B cell (primary cell): Measurements from ENCODE around the gene DENR. TPM values are rescaled to one million over a fixed set of nuclear protein-coding genes. Genes with fewer than 3 reads are reported as not detected.

Experiments used
- ATAC-seq: fragments of 200-7000 bp; cut with Tn5 transposase; one replicate; pipeline ENCODE4 v1.10.0; 2021; ENCODE audit warnings: low read depth, mild to moderate bottlenecking, moderate number of reproducible peaks, moderate library complexity
- CTCF ChIA-PET: fragments of 350-600 bp; sonication (Branson Sonifier 250); formaldehyde crosslinking; loops from one replicate; lab custom pipeline; 2021; ENCODE audit warnings: antibody characterized with exemption, inconsistent platforms; lab: Charles Lee
- POLR2A ChIA-PET: fragments of 350-600 bp; sonication (Branson Sonifier 250); formaldehyde crosslinking; loops from one replicate; lab custom pipeline; 2021; ENCODE audit warnings: antibody characterized with exemption; lab: Charles Lee
- DNase-seq: peaks from one replicate; pipeline ENCODE4 v3.0.0; 2013
- H2AFZ ChIP-seq: 2 replicates; pipeline ENCODE4 v1.6.1; 2012; ENCODE audit warnings: mild to moderate bottlenecking, low read depth, low read length; ENCODE audit not compliant: insufficient read depth, poor library complexity, severe bottlenecking
- H3K27ac ChIP-seq, 2 donors: 1 replicate in 1 of 2; 2 replicates in 1 of 2; pipeline ENCODE4 v1.5.1; 2012 to 2013; ENCODE audit warnings: low read length in 2 of 2, mild to moderate bottlenecking in 2 of 2, moderate library complexity in 1 of 2
- H3K27me3 ChIP-seq, 4 experiments: fragments of 200-600 bp in 1 of 4; sonication (generic) in 1 of 4; replicated peaks in 1 of 4; 1 replicate in 2 of 4; 2 replicates in 2 of 4; pipeline versions ENCODE4 v1.6.1 to v1.7.0; 2013 to 2016; ENCODE audit warnings: low read length in 3 of 4, mild to moderate bottlenecking in 2 of 4, mixed read lengths in 1 of 4, moderate library complexity in 1 of 4; ENCODE audit not compliant: insufficient read depth in 4 of 4, control insufficient read depth in 3 of 4; ENCODE audit errors: control extremely low read depth in 1 of 4
- H3K36me3 ChIP-seq, 2 experiments: replicated peaks in 1 of 2; 1 replicate in 1 of 2; 2 replicates in 1 of 2; pipeline versions ENCODE4 v1.6.1 to v1.7.1; 2013; ENCODE audit warnings: low read length in 1 of 2; ENCODE audit not compliant: insufficient read depth in 2 of 2, control insufficient read depth in 1 of 2; ENCODE audit errors: control extremely low read depth in 1 of 2, extremely low read depth in 1 of 2
- H3K4me1 ChIP-seq, 2 donors: fragments of 200-600 bp in 1 of 2; sonication (generic) in 1 of 2; 1 replicate in 1 of 2; 2 replicates in 1 of 2; pipeline versions ENCODE4 v1.5.1 to v1.6.1; 2013 to 2017; ENCODE audit warnings: low read length in 2 of 2; ENCODE audit not compliant: control insufficient read depth in 2 of 2, insufficient read depth in 2 of 2
- H3K4me2 ChIP-seq: replicated peaks from 2 replicates; pipeline ENCODE3; 2012; ENCODE audit warnings: mild to moderate bottlenecking, low read depth, low read length; ENCODE audit not compliant: poor library complexity, severe bottlenecking
- H3K4me3 ChIP-seq, 5 experiments: fragments of 200-600 bp in 1 of 5; sonication (generic) in 1 of 5; 1 replicate in 3 of 5; 2 replicates in 2 of 5; pipeline versions ENCODE4 v1.5.1 to v1.7.0; 2011 to 2016; ENCODE audit warnings: low read length in 4 of 5, mild to moderate bottlenecking in 4 of 5, low read depth in 2 of 5, control low read depth in 1 of 5, moderate library complexity in 1 of 5; ENCODE audit not compliant: insufficient read depth in 1 of 5; ENCODE audit errors: control extremely low read depth in 1 of 5, extremely low read depth in 1 of 5
- H3K79me2 ChIP-seq: fragments of 200-600 bp; sonication (generic); one replicate; pipeline ENCODE4 v1.6.0; 2016; ENCODE audit warnings: low read length; ENCODE audit not compliant: control insufficient read depth, insufficient read depth
- H3K9ac ChIP-seq: fragments of 200-600 bp; sonication (generic); 2 replicates; pipeline ENCODE4 v1.6.1; 2017; ENCODE audit warnings: mild to moderate bottlenecking, low read length, moderate library complexity
- H3K9me3 ChIP-seq, 3 donors: one replicate each; pipeline versions ENCODE4 v1.6.1 to v1.7.1; 2013; ENCODE audit warnings: low read length in 2 of 3; ENCODE audit not compliant: control insufficient read depth in 2 of 3, insufficient read depth in 1 of 3; ENCODE audit errors: control extremely low read depth in 1 of 3
- H4K20me1 ChIP-seq: 2 replicates; pipeline ENCODE4 v1.6.0; 2012; ENCODE audit warnings: mild to moderate bottlenecking, low read length; ENCODE audit not compliant: insufficient read depth, control insufficient read depth, poor library complexity, severe bottlenecking
- H3K27ac Mint-ChIP-seq: one replicate; pipeline ENCODE4 v1.8.0; 2021; ENCODE audit warnings: mixed read lengths
- H3K27me3 Mint-ChIP-seq: one replicate; pipeline ENCODE4 v1.8.0; 2021; ENCODE audit warnings: mixed read lengths
- H3K4me1 Mint-ChIP-seq: one replicate; pipeline ENCODE4 v1.8.0; 2021; ENCODE audit warnings: mixed read lengths
- H3K4me3 Mint-ChIP-seq: one replicate; pipeline ENCODE4 v1.8.0; 2021; ENCODE audit warnings: mixed read lengths
- H3K9me3 Mint-ChIP-seq: one replicate; pipeline ENCODE4 v1.8.0; 2022; ENCODE audit warnings: mixed read lengths; ENCODE audit not compliant: insufficient read depth
- EZH2 ChIP-seq: IDR thresholded peaks from 2 replicates; pipeline ENCODE4 v1.6.1; 2012; ENCODE audit warnings: borderline replicate concordance, low read depth, mild to moderate bottlenecking, moderate library complexity, low read length; ENCODE audit not compliant: insufficient read depth, poor library complexity, severe bottlenecking
- WGBS: methylation state at CpG from one replicate; pipeline ENCODE4 v1.1.5; 2013; ENCODE audit warnings: missing lambda C conversion rate; ENCODE audit not compliant: insufficient coverage; 5-methylcytosine and 5-hydroxymethylcytosine counted together
- intact Hi-C: fragments of 100-400 bp; cut with micrococcal nuclease; formaldehyde crosslinking; loops from one replicate; pipeline ENCODE4 v1.10.0; 2022
- polyA plus RNA-seq: library from polyadenylated mRNA; depleted of rRNA; stranded (reverse); fragments of >200 nt; gene quantifications from 2 replicates; pipeline ENCODE4 v1.2.3, GENCODE V29; 2012
- total RNA-seq, 2 donors: library from RNA; stranded (reverse); fragments of 120-200 nt in 1 of 2; gene quantifications; 1 replicate in 1 of 2; 2 replicates in 1 of 2; pipeline versions ENCODE4 v1.2.3 to v1.2.4, GENCODE V29; 2013 to 2022
- TF ChIP-seq, protein P1 (sequence below): fragments of 200-600 bp; IDR thresholded peaks from one replicate; pipeline ENCODE4 v1.8.0; 2022; ENCODE audit warnings: antibody characterized with exemption, mild to moderate bottlenecking

DENR gene
- total and polyA plus RNA-seq, 2 donors (not counting 1 experiment from before 2014, with no cell fraction given): 14.0 to 54.5 TPM

DNA sequence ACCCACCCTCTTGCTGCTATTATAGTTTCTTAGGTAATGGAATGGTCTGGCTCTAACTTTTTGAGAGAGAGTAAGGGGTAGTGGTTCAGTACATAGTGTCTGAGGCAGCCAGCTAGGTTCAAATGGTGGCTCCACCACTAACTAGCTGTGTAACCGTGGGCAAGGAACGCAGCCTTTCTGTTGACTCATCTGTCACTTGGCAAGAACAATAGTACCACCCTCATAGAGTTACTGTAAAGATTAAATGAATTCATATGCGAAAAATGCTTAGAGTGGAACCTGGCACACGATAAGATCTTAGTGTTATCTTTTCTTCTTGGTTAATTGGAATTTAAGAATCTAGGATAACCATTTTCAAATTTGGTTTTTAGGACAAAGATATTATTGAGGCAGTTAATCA lies 35.8 kb downstream of the DENR start:
- Histone ChIP-seq H3K9me3 (no peaks in the 10 kb centered on the region), H3K4me1 (no peaks in the 10 kb centered on the region), H2AFZ (no peak overlapping the region), H3K27ac (no peak overlapping the region), H3K36me3 (no peaks in the 10 kb centered on the region), H4K20me1 (no peaks in the 10 kb centered on the region), H3K4me3 (no peak overlapping the region), H3K79me2 (peaks cover 3% of the 10 kb centered on the region), H3K27me3 (no peaks in the 10 kb centered on the region), H3K9ac (no peak overlapping the region), H3K4me2 (no peak overlapping the region)
- H3K9me3 Mint-ChIP-seq: no peaks in the 10 kb centered on the region
- H3K27me3 Mint-ChIP-seq: no peaks in the 10 kb centered on the region
- intact Hi-C loops: no loop called here
- ATAC-seq: no peak
- peaks cover 5% of the 10 kb centered on the region for H3K4me1 Mint-ChIP-seq
- POLR2A ChIA-PET: no interaction called here
- H3K4me3 Mint-ChIP-seq: no peak overlapping the region
- H3K27ac Mint-ChIP-seq: no peak overlapping the region
- DNase-seq: no peak
- WGBS: no CpG with 5 or more reads among the region's 4 CpGs
- CTCF ChIA-PET: no interaction called here
- TF ChIP-seq, protein P1, sequence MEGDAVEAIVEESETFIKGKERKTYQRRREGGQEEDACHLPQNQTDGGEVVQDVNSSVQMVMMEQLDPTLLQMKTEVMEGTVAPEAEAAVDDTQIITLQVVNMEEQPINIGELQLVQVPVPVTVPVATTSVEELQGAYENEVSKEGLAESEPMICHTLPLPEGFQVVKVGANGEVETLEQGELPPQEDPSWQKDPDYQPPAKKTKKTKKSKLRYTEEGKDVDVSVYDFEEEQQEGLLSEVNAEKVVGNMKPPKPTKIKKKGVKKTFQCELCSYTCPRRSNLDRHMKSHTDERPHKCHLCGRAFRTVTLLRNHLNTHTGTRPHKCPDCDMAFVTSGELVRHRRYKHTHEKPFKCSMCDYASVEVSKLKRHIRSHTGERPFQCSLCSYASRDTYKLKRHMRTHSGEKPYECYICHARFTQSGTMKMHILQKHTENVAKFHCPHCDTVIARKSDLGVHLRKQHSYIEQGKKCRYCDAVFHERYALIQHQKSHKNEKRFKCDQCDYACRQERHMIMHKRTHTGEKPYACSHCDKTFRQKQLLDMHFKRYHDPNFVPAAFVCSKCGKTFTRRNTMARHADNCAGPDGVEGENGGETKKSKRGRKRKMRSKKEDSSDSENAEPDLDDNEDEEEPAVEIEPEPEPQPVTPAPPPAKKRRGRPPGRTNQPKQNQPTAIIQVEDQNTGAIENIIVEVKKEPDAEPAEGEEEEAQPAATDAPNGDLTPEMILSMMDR: no peak
- TF ChIP-seq EZH2: no peak

DNA sequence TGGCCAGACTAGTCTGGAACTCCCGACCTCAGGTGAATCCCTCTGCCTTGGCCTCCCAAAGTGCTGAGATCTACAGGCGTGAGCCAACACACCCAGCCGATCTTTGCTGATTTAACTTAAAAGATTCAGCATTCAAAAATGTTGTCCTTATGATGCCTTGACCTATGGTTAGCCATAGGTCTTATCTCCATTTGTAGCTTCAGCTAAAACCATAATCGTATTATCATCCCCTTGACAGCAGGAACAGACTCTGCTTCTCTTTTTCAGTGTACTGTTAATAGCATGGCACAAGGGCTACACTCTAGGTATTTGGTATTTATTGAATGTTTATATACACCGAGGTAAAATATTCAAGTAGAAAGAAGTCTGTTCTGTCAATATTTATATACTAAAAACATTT lies 37.0 kb downstream of the DENR start:
- H3K27me3 ChIP-seq: no peaks in the 10 kb centered on the region
- no peak overlapping the region for H3K9ac ChIP-seq
- H3K36me3 ChIP-seq: no peaks in the 10 kb centered on the region
- Mint-ChIP-seq H3K4me1 (peaks cover 9% of the 10 kb centered on the region), H3K9me3 (no peaks in the 10 kb centered on the region), H3K4me3 (no peak overlapping the region), H3K27ac (no peak overlapping the region), H3K27me3 (no peaks in the 10 kb centered on the region)
- H2AFZ ChIP-seq: no peak overlapping the region
- intact Hi-C loops: no loop called here
- H3K27ac ChIP-seq: no peak overlapping the region
- ATAC-seq (no peak), DNase-seq (no peak)
- no peak for TF ChIP-seq EZH2
- H3K4me3 ChIP-seq: no peak overlapping the region
- ChIA-PET CTCF (interaction anchor here (0.7 to 7.4 kb wide), 5 partner anchors 10 to 164 kb away, joined by 4 to 93 read pairs (median 8); partner anchors contain the start of gene HIP1R), POLR2A (no interaction called here)
- peaks cover 4% of the 10 kb centered on the region for H3K79me2 ChIP-seq
- H4K20me1 ChIP-seq: no peaks in the 10 kb centered on the region
- H3K4me2 ChIP-seq: no peak overlapping the region
- H3K9me3 ChIP-seq: no peaks in the 10 kb centered on the region
- peaks cover 3 to 6% of the 10 kb centered on the region in 2 donors for H3K4me1 ChIP-seq
- 97% methylated on average over 3 of the region's 5 CpGs for WGBS
